ENCODE measurements around the gene CDC6.
A peak's percentile ranks its signal among the peaks of the same experiment; 100 is the strongest.

The CDC6 gene

GRCh38 chr17:40323391-40324381 lies 36.0 kb downstream of the CDC6 start:
- peak in 1 of 14 donors; percentile 34 for DNase-seq

GRCh38 chr17:40325156-40326013 lies 37.7 kb downstream of the CDC6 start:
- no peak for DNase-seq

- DNase-seq: no peak
Measured at GRCh38 chr17:40326014-40326831, 38.5 kb downstream of the CDC6 start.

GRCh38 chr17:40326832-40327199 lies 39.1 kb downstream of the CDC6 start:
- DNase-seq: no peak

GRCh38 chr17:40327244-40327729 lies 39.6 kb downstream of the CDC6 start:
- DNase-seq: no peak

GRCh38 chr17:40327735-40328385 lies 40.2 kb downstream of the CDC6 start:
- DNase-seq: peak in 1 of 14 donors; percentile 16

GRCh38 chr17:40328386-40328766 lies 40.7 kb downstream of the CDC6 start:
- DNase-seq: no peak

- peak in 2 of 14 donors; percentile 50 to 64 for DNase-seq
Measured at GRCh38 chr17:40329839-40330794, 42.4 kb downstream of the CDC6 start.

GRCh38 chr17:40330850-40331470 lies 43.3 kb downstream of the CDC6 start:
- no peak for DNase-seq

GRCh38 chr17:40331743-40332641 lies 44.3 kb downstream of the CDC6 start:
- peak in 12 of 14 donors; percentile 52 to 94 (median 80) for DNase-seq

- no peak for DNase-seq
Measured at GRCh38 chr17:40333781-40334448, 46.2 kb downstream of the CDC6 start.

- no peak for DNase-seq
Measured at GRCh38 chr17:40335620-40336019, 47.9 kb downstream of the CDC6 start.

GRCh38 chr17:40337351-40337750 lies 49.7 kb downstream of the CDC6 start:
- no peak for DNase-seq

GRCh38 chr17:40338058-40338457 lies 50.4 kb downstream of the CDC6 start:
- no peak for DNase-seq

GRCh38 chr17:40338941-40339649 lies 51.4 kb downstream of the CDC6 start:
- no peak for DNase-seq

GRCh38 chr17:40340327-40340726 lies 52.6 kb downstream of the CDC6 start:
- DNase-seq: no peak

Measured in C1 segment of cervical spinal cord (tissue), 14 donors.